Measurements from ENCODE around the gene POLA2. TPM values are rescaled to one million over a fixed set of nuclear protein-coding genes. Genes with fewer than 3 reads are reported as not detected.
A peak's percentile ranks its signal among the peaks of the same experiment; 100 is the strongest.
"Not testable (repeated sequence)": the region's sequence is repeated elsewhere in the genome, so short reads cannot be mapped to it uniquely, and the experiment has no call there.

Gene POLA2
- total and polyA plus RNA-seq, 7 experiments from 2014 or later, result 9.0 to 51.6 (median 16.0) TPM

- H3K9me3 Mint-ChIP-seq, result peaks cover 0 to 5% (median 0%) of the 10 kb centered on the region in 11 donors
- intact Hi-C loops (cut with micrococcal nuclease), result loop anchor here (5.0 to 10.0 kb wide), 2 partner anchors 955 to 1002 kb away; partner anchors contain the start of genes ESRRA (in 1 of the 2) and RAB1B (in 1 of the 2)
- H3K4me3 ChIP-seq (ENCODE audit: low read length), result peak overlapping the region; percentile 88
- H3K9me3 ChIP-seq (ENCODE audit: control insufficient read depth in 2 of 3, low read length in 3 of 3), result no peaks in the 10 kb centered on the region
- peaks cover 0 to 5% (median 3%) of the 10 kb centered on the region in 3 experiments for H3K36me3 ChIP-seq (ENCODE audit: control insufficient read depth in 2 of 3, insufficient read depth in 3 of 3, low read length in 3 of 3)
- peaks cover 20 to 62% (median 50%) of the 10 kb centered on the region in 7 donors for H3K4me1 Mint-ChIP-seq
- ATAC-seq (no peak), DNase-seq (no peak)
- peaks cover 9 to 18% of the 10 kb centered on the region in 2 donors for H3K4me1 ChIP-seq (ENCODE audit: control insufficient read depth in 2 of 2, insufficient read depth in 2 of 2, low read length in 2 of 2)
- peak overlapping the region; percentile 83 to 95 (median 92) for H3K4me3 Mint-ChIP-seq
- H3K27me3 ChIP-seq (ENCODE audit: control insufficient read depth in 2 of 2, insufficient read depth in 2 of 2, low read length in 2 of 2), result no peaks in the 10 kb centered on the region
- H3K36me3 Mint-ChIP-seq, result peaks cover 0 to 18% (median 5%) of the 10 kb centered on the region in 5 donors
- H3K27me3 Mint-ChIP-seq, result peaks cover 0 to 2% (median 0%) of the 10 kb centered on the region in 5 donors
- CTCF ChIA-PET, result interaction anchor here (0.6 to 1.4 kb wide), 3 partner anchors 52 to 417 kb away, joined by 3 to 6 read pairs (median 5); partner anchors contain the start of gene CDC42EP2
- peak overlapping the region; percentile 78 to 97 (median 93) for H3K27ac Mint-ChIP-seq
- POLR2A ChIA-PET, result interaction anchor here (0.6 to 2.2 kb wide), 15 partner anchors 37 to 353 kb away, joined by 3 to 14 read pairs (median 3); partner anchors contain the start of genes CDC42EP2, DPF2, FAU and MALAT1
- H3K27ac ChIP-seq (ENCODE audit: low read depth, low read length), result peak overlapping the region; percentile 88
Observed at GRCh38 chr11:65262381-65262680, 569 bp downstream of the POLA2 start.

GRCh38 chr11:65262776-65263175, 1.0 kb downstream of the POLA2 start:
- ATAC-seq, result no peak
- H3K36me3 Mint-ChIP-seq, result peaks cover 0 to 18% (median 5%) of the 10 kb centered on the region in 5 donors
- peaks cover 0 to 2% (median 0%) of the 10 kb centered on the region in 5 donors for H3K27me3 Mint-ChIP-seq

DNA sequence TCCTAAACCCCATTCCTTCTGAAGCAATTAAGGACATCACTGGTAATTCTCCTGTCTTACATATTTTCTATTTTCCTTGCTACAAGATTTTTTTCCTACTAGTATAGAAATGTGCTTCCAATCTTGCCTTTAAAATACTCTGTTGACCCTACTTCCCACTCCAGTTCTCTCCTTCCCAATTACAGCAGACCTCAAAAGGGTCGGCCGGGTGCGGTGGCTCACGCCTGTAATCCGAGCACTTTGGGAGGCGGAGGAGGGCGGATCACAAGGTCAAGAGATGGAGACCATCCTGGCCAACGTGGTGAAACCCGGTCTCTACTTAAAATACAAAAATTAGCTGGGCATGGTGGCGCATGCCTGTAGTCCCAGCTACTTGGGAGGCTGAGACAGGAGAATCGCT, 3.0 kb downstream of the POLA2 start:
- Mint-ChIP-seq H3K4me3 (peak overlapping the region in 9 of 10 donors; percentile 19 to 88 (median 55)), H3K4me1 (peaks cover 20 to 52% (median 41%) of the 10 kb centered on the region in 7 donors), H3K36me3 (peaks cover 0 to 25% (median 11%) of the 10 kb centered on the region in 5 donors), H3K27ac (peak overlapping the region in 1 of 9 donors; percentile 31)
- H3K27me3 Mint-ChIP-seq; H3K9me3 Mint-ChIP-seq; H3K9me3 ChIP-seq (ENCODE audit: control insufficient read depth in 2 of 3, low read length in 3 of 3); DNase-seq; H3K4me3 ChIP-seq (ENCODE audit: low read length); H3K27me3 ChIP-seq (ENCODE audit: control insufficient read depth in 2 of 2, insufficient read depth in 2 of 2, low read length in 2 of 2); H3K27ac ChIP-seq (ENCODE audit: low read depth, low read length); POLR2A ChIA-PET; ATAC-seq: not testable (repeated sequence)
- intact Hi-C loops (cut with micrococcal nuclease), result loop anchor here (5.0 to 10.0 kb wide), 2 partner anchors 957 to 1000 kb away; partner anchors contain the start of genes ESRRA (in 1 of the 2) and RAB1B (in 1 of the 2)
- Histone ChIP-seq H3K36me3 (ENCODE audit: control insufficient read depth in 2 of 3, insufficient read depth in 3 of 3, low read length in 3 of 3) (peaks cover 0 to 22% (median 3%) of the 10 kb centered on the region in 3 experiments), H3K4me1 (ENCODE audit: control insufficient read depth in 2 of 2, insufficient read depth in 2 of 2, low read length in 2 of 2) (peaks cover 9 to 14% of the 10 kb centered on the region in 2 donors)
- CTCF ChIA-PET, result interaction anchor here (1.5 to 1.6 kb wide), 2 partner anchors 14 to 87 kb away, joined by 3 to 4 read pairs; no protein-coding TSS in a partner anchor

More at GRCh38 chr11:65262776-65263175, 1.0 kb downstream of the POLA2 start:
- H3K27me3 ChIP-seq (ENCODE audit: control insufficient read depth in 2 of 2, insufficient read depth in 2 of 2, low read length in 2 of 2), result no peaks in the 10 kb centered on the region
- Mint-ChIP-seq H3K27ac (peak overlapping the region; percentile 78 to 97 (median 93)), H3K4me1 (peaks cover 20 to 62% (median 50%) of the 10 kb centered on the region in 7 donors), H3K9me3 (peaks cover 0 to 5% (median 0%) of the 10 kb centered on the region in 11 donors), H3K4me3 (peak overlapping the region; percentile 83 to 95 (median 92))
- peak overlapping the region; percentile 88 for H3K27ac ChIP-seq (ENCODE audit: low read depth, low read length)
- DNase-seq, result no peak
- H3K36me3 ChIP-seq (ENCODE audit: control insufficient read depth in 2 of 3, insufficient read depth in 3 of 3, low read length in 3 of 3), result peaks cover 0 to 9% (median 3%) of the 10 kb centered on the region in 3 experiments
- POLR2A ChIA-PET, result interaction anchor here (0.6 to 2.2 kb wide), 13 partner anchors 22 to 248 kb away, joined by 3 to 14 read pairs (median 3); partner anchors contain the start of genes CDC42EP2, DPF2, FAU and MALAT1
- H3K4me1 ChIP-seq (ENCODE audit: control insufficient read depth in 2 of 2, insufficient read depth in 2 of 2, low read length in 2 of 2), result peaks cover 9 to 18% of the 10 kb centered on the region in 2 donors
- CTCF ChIA-PET, result interaction anchor here (0.6 to 1.4 kb wide), 2 partner anchors 52 to 382 kb away, joined by 5 to 6 read pairs; partner anchors contain the start of gene CDC42EP2
- peak overlapping the region; percentile 88 for H3K4me3 ChIP-seq (ENCODE audit: low read length)
- intact Hi-C loops (cut with micrococcal nuclease), result loop anchor here (5.0 to 10.0 kb wide), 2 partner anchors 955 to 1002 kb away; partner anchors contain the start of genes ESRRA (in 1 of the 2) and RAB1B (in 1 of the 2)
- no peaks in the 10 kb centered on the region for H3K9me3 ChIP-seq (ENCODE audit: control insufficient read depth in 2 of 3, low read length in 3 of 3)

DNA sequence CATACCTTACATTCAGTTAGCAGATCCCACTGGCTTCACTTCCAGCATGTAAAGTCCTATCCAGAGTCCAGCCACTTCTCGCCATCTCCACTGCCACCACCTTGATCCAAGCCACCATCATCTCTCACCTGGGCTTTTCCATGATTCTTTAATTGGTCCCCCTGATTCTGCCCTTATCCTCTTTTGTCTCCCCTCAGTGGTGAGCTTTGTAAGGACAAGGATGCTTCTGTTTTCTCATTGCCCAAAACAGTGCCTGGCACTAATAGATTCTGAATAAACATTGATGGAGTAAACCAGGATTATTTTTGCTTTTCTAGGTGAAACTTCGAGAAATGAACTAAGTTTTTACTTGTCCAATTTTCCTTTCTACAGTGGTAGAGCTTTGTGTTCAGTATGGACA, 4.4 kb downstream of the POLA2 start:
- H3K4me1 ChIP-seq (ENCODE audit: control insufficient read depth in 2 of 2, insufficient read depth in 2 of 2, low read length in 2 of 2), result peaks cover 6 to 7% of the 10 kb centered on the region in 2 donors
- peaks cover 0 to 5% (median 0%) of the 10 kb centered on the region in 11 donors for H3K9me3 Mint-ChIP-seq
- H3K27me3 ChIP-seq (ENCODE audit: control insufficient read depth in 2 of 2, insufficient read depth in 2 of 2, low read length in 2 of 2), result no peaks in the 10 kb centered on the region
- H3K27ac Mint-ChIP-seq, result peak overlapping the region in 6 of 9 donors; percentile 11 to 72 (median 53)
- no peak overlapping the region for H3K27ac ChIP-seq (ENCODE audit: low read depth, low read length)
- peaks cover 19 to 40% (median 35%) of the 10 kb centered on the region in 7 donors for H3K4me1 Mint-ChIP-seq
- DNase-seq (no peak), ATAC-seq (no peak)
- intact Hi-C loops (cut with micrococcal nuclease), result loop anchor here in 1 of 2 donors (10.0 kb wide), 1 partner anchor 999 kb away; the partner anchor contains the start of gene RAB1B
- peaks cover 0 to 2% (median 0%) of the 10 kb centered on the region in 5 donors for H3K27me3 Mint-ChIP-seq
- ChIA-PET POLR2A (interaction anchor here (0.6 to 1.1 kb wide), 2 partner anchors 131 to 305 kb away, joined by 3 to 4 read pairs; no protein-coding TSS in a partner anchor), CTCF (interaction anchor here (1.0 to 1.6 kb wide), 4 partner anchors 9 to 86 kb away, joined by 3 to 4 read pairs (median 3); no protein-coding TSS in a partner anchor)
- H3K36me3 ChIP-seq (ENCODE audit: control insufficient read depth in 2 of 3, insufficient read depth in 3 of 3, low read length in 3 of 3), result peaks cover 0 to 35% (median 3%) of the 10 kb centered on the region in 3 experiments
- no peaks in the 10 kb centered on the region for H3K9me3 ChIP-seq (ENCODE audit: control insufficient read depth in 2 of 3, low read length in 3 of 3)
- H3K36me3 Mint-ChIP-seq, result peaks cover 8 to 33% (median 19%) of the 10 kb centered on the region in 5 donors
- no peak overlapping the region for H3K4me3 ChIP-seq (ENCODE audit: low read length)
- H3K4me3 Mint-ChIP-seq, result peak overlapping the region in 2 of 10 donors; percentile 0 to 10

GRCh38 chr11:65274735-65275682, 13.2 kb downstream of the POLA2 start:
- Histone ChIP-seq H3K36me3 (ENCODE audit: control insufficient read depth in 2 of 3, insufficient read depth in 3 of 3, low read length in 3 of 3) (peaks cover 0 to 54% (median 4%) of the 10 kb centered on the region in 3 experiments), H3K4me3 (ENCODE audit: low read length) (no peak overlapping the region), H3K4me1 (ENCODE audit: control insufficient read depth in 2 of 2, insufficient read depth in 2 of 2, low read length in 2 of 2) (no peaks in the 10 kb centered on the region), H3K9me3 (ENCODE audit: control insufficient read depth in 2 of 3, low read length in 3 of 3) (no peaks in the 10 kb centered on the region), H3K27ac (ENCODE audit: low read depth, low read length) (no peak overlapping the region), H3K27me3 (ENCODE audit: control insufficient read depth in 2 of 2, insufficient read depth in 2 of 2, low read length in 2 of 2) (no peaks in the 10 kb centered on the region)
- Mint-ChIP-seq H3K9me3 (no peaks in the 10 kb centered on the region), H3K36me3 (peaks cover 8 to 33% (median 16%) of the 10 kb centered on the region in 5 donors), H3K27ac (no peak overlapping the region), H3K4me1 (peaks cover 0 to 21% (median 4%) of the 10 kb centered on the region in 7 donors), H3K4me3 (no peak overlapping the region), H3K27me3 (no peaks in the 10 kb centered on the region)
- intact Hi-C loops (cut with micrococcal nuclease), result loop anchor here (1.0 to 2.0 kb wide), 4 partner anchors 40 to 235 kb away; no protein-coding TSS in a partner anchor
- POLR2A ChIA-PET, result interaction anchor here (0.7 to 1.1 kb wide), 4 partner anchors 32 to 201 kb away, joined by 3 to 4 read pairs (median 4); no protein-coding TSS in a partner anchor
- peak; percentile 78 for ATAC-seq
- DNase-seq, result peak in 5 of 9 donors; percentile 22 to 31 (median 24)
- CTCF ChIA-PET, result interaction anchor here (0.5 to 3.0 kb wide), 8 partner anchors 9 to 261 kb away, joined by 3 to 16 read pairs (median 4); partner anchors contain the start of gene CDC42EP2

All from naive thymus-derived CD4-positive, alpha-beta T cell (primary cell).